OCI-M1 (cell line): ENCODE data around the gene IL37.
"Not testable (repeated sequence)": the region's sequence is repeated elsewhere in the genome, so short reads cannot be mapped to it uniquely, and the experiment has no call there.

Source experiments
- DNase-seq: peaks from one replicate; lab custom pipeline; 2025; lab: John Stamatoyannopoulos, UW

The IL37 gene

GRCh38 chr2:112923237-112923966, 12.4 kb downstream of the IL37 start:
- no peak for DNase-seq

- no peak for DNase-seq
Observed at GRCh38 chr2:112923967-112924338, 13.0 kb downstream of the IL37 start.

GRCh38 chr2:112924360-112924759, 13.4 kb downstream of the IL37 start:
- DNase-seq: no peak

GRCh38 chr2:112924821-112925220, 13.9 kb downstream of the IL37 start:
- DNase-seq: no peak

GRCh38 chr2:112926707-112927106, 15.7 kb downstream of the IL37 start:
- no peak for DNase-seq

GRCh38 chr2:112927745-112928144, 16.8 kb downstream of the IL37 start:
- no peak for DNase-seq

- DNase-seq: no peak
Observed at GRCh38 chr2:112933261-112933660, 22.3 kb downstream of the IL37 start.

GRCh38 chr2:112934117-112934516, 23.2 kb downstream of the IL37 start:
- DNase-seq: not testable (repeated sequence)

- no peak for DNase-seq
Observed at GRCh38 chr2:112936927-112937232, 25.9 kb downstream of the IL37 start.

- peak; percentile 19 for DNase-seq
Observed at GRCh38 chr2:112938904-112939303, 27.9 kb downstream of the IL37 start.

- DNase-seq: no peak
Observed at GRCh38 chr2:112939425-112939824, 28.5 kb downstream of the IL37 start.

GRCh38 chr2:112940859-112941625, 30.1 kb downstream of the IL37 start:
- no peak for DNase-seq

- peak; percentile 85 for DNase-seq
Observed at GRCh38 chr2:112941753-112942653, 31.0 kb downstream of the IL37 start.

- no peak for DNase-seq
Observed at GRCh38 chr2:112942654-112943002, 31.7 kb downstream of the IL37 start.

- DNase-seq: no peak
Observed at GRCh38 chr2:112944971-112945370, 34.0 kb downstream of the IL37 start.

GRCh38 chr2:112946086-112946485, 35.1 kb downstream of the IL37 start:
- DNase-seq: no peak

GRCh38 chr2:112947374-112947773, 36.4 kb downstream of the IL37 start:
- no peak for DNase-seq

- no peak for DNase-seq
Observed at GRCh38 chr2:112949456-112949855, 38.5 kb downstream of the IL37 start.

- no peak for DNase-seq
Observed at GRCh38 chr2:112954364-112954763, 43.4 kb downstream of the IL37 start.

- no peak for DNase-seq
Observed at GRCh38 chr2:112957511-112957910, 46.5 kb downstream of the IL37 start.

GRCh38 chr2:112958428-112959108, 47.6 kb downstream of the IL37 start:
- peak; percentile 64 for DNase-seq

- DNase-seq: peak; percentile 19
Observed at GRCh38 chr2:112959109-112959812, 48.3 kb downstream of the IL37 start.
